Left kidney (tissue), 2 donors: ENCODE data around the gene FAM76B. TPM values are rescaled to one million over a fixed set of nuclear protein-coding genes. Genes with fewer than 3 reads are reported as not detected.

ENCODE experiments used
- DNase-seq: peaks from one replicate; pipeline ENCODE4 v3.0.0-alpha.2; 2013
- polyA plus RNA-seq: library from polyadenylated mRNA; unstranded; fragments of 120-200 nt; gene quantifications from one replicate; pipeline ENCODE4 v1.2.1, GENCODE V29; 2013; ENCODE audit not compliant: insufficient read length

FAM76B gene
- polyA plus RNA-seq, 1 donor = 72.9 TPM

DNA sequence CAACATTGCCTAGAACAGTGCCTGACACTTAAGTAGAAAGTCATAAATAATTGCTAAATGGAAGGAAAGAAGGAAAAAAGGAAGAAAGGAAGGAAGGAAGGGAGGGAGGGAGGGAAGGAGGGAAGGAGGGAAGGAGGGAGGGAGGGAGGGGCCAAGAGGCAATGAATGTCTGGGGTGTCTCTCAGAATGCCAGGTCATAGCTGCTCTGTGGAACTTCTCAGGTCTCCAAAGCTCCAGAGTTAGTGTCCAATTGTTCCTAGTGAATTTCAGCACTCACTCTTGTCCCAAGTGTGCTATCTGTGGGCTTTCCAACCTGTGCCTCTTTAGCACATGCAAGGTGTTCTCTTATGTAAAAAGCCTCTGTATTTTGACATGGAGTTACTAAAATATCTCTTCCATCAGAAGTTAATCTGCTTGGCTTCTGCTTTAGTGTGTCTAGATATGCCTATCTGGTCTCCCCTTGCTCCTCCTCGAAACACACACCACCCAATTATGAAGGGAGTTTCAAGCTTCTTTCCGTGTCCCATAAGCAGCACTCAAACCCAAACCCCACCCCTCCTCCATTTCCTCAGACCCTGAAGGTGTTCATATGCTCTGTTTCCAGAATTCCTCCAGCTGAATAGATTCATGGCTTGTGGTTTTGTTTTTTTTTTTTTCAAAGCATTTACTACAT, 56.5 kb downstream of the FAM76B start:
- DNase-seq = no peak

DNA sequence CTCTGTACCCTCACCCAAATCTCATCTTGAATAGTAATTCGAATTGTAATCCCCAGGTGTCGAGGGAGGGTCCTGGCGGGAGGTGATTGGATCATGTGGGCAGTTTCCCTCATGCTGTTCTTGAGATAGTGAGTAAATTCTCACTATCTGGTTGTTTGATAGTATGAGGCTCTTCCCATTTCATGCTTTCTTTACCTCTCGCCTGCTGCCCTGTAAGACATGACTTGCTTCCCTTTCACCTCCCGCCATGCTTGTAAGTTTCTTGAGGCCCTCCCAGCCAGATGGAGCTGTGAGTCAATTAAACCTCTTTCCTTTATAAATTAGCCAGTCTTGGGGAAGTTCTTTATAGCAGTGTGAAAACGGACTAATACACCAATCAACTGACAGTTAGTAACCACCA, 60.1 kb downstream of the FAM76B start:
- no peak for DNase-seq

DNA sequence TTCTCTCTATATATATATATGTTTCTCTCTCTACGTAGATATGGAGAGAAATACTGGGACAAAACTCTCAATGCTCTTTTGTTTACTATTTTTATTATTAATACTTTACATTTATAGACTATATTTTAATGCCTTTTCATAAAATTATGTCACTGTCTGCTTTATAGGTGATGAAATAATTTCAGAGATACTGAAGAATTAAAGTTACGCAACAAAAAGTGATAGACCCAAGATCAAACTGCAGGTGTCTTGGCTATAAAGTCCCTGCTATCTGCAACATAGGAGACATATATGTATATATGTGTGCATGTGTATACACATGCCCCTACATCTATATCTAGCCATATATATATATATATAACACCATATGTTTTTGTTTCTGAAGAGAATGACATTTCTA, 60.8 kb downstream of the FAM76B start:
- no peak for DNase-seq

DNA sequence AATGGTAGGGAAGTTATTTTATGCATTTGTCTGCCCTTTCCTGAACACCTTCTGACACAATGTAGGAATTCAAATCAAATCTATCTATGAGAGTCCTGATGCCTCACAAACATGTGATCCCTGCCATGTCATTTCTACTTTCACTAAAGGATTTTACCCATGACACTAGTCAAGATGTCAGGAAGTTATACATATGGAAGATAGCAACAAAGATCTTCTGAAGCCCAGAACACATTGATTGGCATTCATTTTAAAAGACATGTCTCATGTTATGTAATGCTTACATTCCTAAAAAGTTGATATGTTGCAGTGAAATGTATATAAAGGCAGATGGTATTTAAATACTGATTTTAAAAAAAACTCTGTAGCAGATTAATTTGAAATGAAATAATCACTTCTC, 61.5 kb downstream of the FAM76B start:
- DNase-seq = no peak

DNA sequence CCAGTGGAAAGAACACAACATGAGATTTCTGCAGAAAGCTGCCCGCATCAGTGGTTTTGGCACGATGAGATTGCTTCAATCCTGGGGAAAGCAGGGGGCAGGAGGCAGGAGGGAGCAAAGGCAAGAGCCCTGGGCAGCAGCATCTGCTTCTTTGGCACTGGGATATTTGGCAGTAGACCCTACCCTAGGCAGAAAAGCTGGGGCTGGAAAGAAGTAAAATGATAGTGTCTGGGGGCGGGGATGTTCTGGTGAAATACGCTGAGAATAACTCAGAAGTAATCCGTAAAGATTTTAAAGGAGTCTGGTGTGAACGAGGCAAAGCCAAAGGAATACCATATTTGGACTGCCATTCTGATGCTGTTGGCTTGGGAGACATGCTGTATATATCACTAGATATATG, 62.0 kb downstream of the FAM76B start:
- no peak for DNase-seq

DNA sequence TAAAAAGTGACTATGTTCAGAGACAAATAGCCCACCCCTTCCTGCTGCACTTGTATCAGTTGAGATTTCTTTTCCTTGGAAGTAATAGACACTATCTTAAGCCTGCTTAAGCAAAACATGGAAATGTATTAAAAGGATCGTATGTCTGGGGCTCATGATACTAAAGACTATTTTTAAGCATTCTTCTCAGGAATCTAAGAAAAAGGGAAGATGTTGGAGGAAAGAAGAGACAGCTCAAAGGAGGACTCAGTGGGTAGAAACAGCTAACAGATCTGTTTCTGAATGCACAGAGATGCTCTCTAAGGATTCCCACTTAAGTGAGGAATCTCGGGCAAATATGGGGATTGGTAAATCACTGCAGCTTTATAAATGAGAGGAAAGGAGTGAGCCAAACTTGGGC, 62.5 kb downstream of the FAM76B start:
- no peak for DNase-seq

DNA sequence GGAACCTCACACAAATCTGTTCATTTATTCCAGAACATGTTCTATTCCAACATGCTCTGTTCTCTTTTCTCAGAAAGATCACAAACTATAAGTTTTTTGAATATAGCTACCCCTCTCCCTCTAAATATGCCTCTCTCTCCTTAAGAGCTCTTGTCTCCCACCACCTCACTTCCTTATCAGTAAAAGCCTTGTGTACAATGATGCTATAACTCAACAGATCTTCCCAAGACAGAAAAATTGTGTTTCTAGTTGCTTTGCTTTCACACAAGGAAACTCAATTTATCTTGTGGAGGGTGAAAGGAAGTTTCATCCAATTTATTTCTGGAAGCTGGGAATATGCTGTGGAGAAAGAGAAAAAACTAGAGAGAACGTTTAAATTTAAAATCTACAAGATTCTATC, 64.4 kb downstream of the FAM76B start:
- DNase-seq = no peak

DNA sequence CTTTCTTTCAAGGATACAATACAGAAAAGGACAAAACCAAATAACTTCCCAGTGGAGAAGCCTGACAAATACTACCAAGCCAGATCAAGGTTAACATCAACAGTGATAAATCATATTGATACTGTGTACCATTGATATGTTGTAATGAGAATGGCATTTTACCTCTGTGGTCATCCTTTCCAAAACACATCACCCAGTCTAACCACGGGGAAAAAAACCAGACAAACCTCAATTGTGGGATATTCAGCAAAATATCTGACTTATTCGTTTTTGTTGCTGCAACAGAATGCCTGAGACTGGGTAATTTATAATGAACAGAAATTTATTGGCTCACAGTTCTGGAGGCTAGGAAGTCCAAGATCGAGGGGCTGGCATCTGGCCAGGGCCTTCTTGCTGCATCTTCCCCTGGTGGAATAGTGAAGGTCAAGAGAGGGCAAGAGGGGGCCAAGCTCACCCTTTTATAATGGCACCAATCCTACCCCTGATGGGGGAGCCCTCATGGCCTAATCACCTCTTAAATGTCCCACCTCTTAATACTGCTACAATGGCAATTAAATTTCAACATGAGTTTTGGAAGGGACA, 66.1 kb downstream of the FAM76B start:
- no peak for DNase-seq

DNA sequence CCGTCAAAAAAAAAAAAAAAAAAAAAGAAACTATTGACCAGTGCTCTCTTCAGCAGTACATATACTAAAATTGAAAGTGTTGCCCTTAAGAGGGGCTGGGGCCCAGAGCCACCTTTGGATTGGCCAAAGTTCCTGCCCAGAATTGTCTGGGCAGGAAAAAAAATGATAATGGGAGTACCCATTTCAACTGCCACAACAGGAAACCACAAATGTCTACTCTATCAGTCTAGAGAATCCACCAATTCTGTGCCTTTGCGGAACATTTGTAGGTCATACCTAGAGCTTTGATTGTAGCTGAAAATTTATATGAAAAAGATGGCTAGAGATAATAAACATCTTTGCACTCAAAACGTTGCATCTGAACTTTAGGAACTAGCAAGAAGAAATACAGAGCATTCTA, 69.4 kb downstream of the FAM76B start:
- DNase-seq = no peak

Other genes starting within 250 kb of the FAM76B start
- 121 TPM for gene CEP57, start 716 bp upstream of the FAM76B start, polyA plus RNA-seq
- gene MTMR2, start 134.3 kb upstream of the FAM76B start, polyA plus RNA-seq = 63.7 TPM